Choroid plexus epithelial cell (primary cell): ENCODE data around the gene ALG11.
A peak's percentile ranks its signal among the peaks of the same experiment; 100 is the strongest.
"Not testable (repeated sequence)": the region's sequence is repeated elsewhere in the genome, so short reads cannot be mapped to it uniquely, and the experiment has no call there.

ENCODE experiments used
- DNase-seq: peaks from one replicate; pipeline ENCODE4 v3.0.0-alpha.2; 2010; ENCODE audit warnings: low read depth
- H3K4me3 ChIP-seq: 2 replicates; pipeline ENCODE4 v1.5.1; 2011; ENCODE audit warnings: low read depth, mild to moderate bottlenecking, control low read depth, low read length, moderate library complexity
- TF ChIP-seq, protein P1 (sequence below): conservative IDR thresholded peaks from 2 replicates; pipeline ENCODE4 v1.5.1; 2011; ENCODE audit warnings: low read depth, mild to moderate bottlenecking, control low read depth, inconsistent platforms, low read length, moderate library complexity

ALG11 gene

DNA sequence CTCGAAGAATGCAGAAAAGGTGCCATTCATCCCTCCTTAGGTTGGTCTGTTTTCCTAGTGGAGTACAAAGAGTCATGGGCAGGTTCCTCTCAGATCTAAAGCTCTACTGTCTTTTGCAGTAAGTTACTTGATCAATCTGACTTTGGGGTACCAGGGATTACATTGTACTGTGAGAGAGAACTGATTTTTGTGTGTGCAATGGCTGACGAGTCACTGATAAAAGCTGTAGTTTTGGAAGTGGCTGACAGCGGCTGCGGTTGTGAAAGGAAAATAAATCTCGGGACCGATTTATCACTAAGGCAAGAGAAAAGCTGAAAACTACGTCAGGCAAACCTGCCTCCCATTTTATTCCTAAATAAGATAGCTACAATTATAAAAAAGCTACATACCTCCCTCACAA, 39.2 kb downstream of the ALG11 start:
- TF ChIP-seq, protein P1, sequence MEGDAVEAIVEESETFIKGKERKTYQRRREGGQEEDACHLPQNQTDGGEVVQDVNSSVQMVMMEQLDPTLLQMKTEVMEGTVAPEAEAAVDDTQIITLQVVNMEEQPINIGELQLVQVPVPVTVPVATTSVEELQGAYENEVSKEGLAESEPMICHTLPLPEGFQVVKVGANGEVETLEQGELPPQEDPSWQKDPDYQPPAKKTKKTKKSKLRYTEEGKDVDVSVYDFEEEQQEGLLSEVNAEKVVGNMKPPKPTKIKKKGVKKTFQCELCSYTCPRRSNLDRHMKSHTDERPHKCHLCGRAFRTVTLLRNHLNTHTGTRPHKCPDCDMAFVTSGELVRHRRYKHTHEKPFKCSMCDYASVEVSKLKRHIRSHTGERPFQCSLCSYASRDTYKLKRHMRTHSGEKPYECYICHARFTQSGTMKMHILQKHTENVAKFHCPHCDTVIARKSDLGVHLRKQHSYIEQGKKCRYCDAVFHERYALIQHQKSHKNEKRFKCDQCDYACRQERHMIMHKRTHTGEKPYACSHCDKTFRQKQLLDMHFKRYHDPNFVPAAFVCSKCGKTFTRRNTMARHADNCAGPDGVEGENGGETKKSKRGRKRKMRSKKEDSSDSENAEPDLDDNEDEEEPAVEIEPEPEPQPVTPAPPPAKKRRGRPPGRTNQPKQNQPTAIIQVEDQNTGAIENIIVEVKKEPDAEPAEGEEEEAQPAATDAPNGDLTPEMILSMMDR, result no peak
- no peak for DNase-seq
- H3K4me3 ChIP-seq, result no peak overlapping the region

DNA sequence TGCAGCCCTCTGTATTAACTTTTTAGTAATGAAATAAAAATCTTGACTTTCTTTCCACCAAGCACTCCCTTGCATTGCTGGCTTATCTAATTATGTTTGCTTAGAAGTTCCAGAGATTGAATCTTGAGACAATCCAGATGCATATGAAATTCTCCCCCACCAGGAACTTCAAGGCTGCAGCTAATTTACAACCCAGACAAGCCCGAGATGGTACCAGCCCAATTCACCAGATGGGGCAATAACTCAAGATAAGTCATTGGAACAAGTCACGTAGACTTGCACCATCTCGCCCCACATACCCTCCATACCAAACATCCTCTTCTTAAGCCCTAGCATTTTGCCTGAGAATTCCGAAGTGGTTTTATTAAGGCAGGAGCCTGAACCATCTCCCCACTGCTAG, 41.3 kb downstream of the ALG11 start:
- TF ChIP-seq, protein P1, result no peak
- H3K4me3 ChIP-seq, result no peak overlapping the region
- DNase-seq, result no peak

DNA sequence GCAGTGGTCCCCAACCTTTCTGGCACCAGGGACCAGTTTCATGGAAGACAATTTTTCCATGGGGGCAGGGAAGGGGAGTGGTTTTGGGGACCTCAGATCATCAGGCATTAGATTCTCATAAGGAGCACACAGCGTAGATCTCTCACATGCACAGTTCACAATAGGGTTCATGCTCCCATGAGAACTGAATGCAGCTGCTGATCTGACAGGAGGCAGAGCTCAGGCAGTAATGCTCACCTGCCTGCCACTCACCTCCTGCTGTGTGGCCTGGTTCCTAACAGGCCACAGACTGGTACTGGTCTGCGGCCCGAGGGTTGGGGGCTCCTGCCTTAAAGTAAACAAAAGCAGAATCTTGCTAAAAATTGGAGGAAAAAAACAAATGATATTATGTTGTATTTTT, 48.9 kb downstream of the ALG11 start:
- not testable (repeated sequence) for H3K4me3 ChIP-seq, DNase-seq

DNA sequence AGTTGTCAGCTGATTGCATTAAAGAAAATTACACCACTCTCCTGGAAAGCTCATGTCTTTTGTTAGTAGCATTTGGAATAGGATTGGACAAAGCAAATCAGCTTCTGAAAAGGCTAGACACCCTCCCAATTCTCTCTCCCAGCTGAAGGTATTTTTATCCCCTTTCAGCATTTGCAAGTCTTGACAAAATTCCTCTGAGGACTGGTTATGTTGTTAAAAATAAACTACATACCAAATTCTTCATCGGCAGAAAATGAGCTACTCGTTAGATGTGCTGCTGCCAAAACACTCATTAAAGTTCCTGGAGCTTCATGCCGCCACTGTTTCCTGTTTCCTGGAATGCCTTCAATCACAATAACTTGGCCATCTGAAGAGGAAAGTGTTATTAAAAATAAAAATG, 49.4 kb downstream of the ALG11 start:
- H3K4me3 ChIP-seq, result no peak overlapping the region
- no peak for DNase-seq
- TF ChIP-seq, protein P1, result no peak

DNA sequence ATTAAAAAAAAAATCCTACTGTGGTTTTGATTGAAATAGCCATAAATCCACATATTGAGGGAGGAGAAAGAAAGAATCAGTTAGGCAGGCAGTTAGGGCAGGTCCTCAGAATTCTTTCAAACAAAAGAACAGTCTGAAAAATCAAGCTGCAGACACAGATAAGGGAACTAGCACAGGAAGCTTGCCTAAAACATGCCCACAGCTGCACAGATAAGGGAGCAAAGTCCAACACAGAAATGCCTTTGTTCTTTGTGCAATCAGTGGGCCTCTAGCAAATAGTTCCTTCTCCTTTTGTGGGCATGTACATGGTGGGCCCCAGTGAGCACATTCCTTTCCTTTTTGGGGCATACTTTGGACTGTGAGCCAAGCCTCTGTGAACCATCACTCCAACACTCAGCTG, 55.0 kb downstream of the ALG11 start:
- TF ChIP-seq, protein P1, result no peak
- no peak overlapping the region for H3K4me3 ChIP-seq
- peak; percentile 28 for DNase-seq

DNA sequence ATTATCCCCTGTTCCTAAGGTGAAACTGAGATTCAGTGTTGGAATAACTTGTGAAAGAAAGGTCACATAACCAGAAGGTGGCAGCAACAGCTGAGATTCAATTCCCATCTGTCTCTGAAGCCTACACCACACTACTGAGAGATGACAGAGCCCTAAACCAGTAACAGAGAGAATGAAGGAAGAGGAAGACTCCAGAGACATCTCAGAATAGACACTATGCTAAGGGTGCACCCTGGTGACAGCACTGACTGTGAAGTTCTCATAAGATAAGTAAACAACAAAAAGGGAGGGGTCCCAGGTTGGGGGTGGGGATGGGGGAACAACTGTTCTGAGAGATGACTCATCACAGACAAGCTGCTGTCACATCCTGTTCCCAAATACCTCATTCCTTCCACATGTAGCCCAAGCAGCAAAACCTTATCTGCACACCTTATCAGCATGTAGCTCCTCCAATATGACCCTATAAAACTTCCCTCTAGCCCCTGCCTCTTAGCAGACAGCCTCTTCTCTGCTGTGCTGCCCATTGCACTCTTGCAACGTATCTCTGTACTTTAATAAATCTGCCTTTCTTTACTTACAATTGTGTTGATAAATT, 58.8 kb downstream of the ALG11 start:
- TF ChIP-seq, protein P1, result peak; percentile 37
- peak; percentile 58 for DNase-seq

More for the DNA sequence above, 58.8 kb downstream of the ALG11 start:
- H3K4me3 ChIP-seq, result no peak overlapping the region
